Embryonic facial prominence (tissue), 1 donor: ENCODE measurements around the gene MYO1G.

Source experiments
- DNase-seq: peaks from one replicate; pipeline ENCODE4 v3.0.0-alpha.2; 2016; ENCODE audit errors: extremely low spot score

The MYO1G gene

DNA sequence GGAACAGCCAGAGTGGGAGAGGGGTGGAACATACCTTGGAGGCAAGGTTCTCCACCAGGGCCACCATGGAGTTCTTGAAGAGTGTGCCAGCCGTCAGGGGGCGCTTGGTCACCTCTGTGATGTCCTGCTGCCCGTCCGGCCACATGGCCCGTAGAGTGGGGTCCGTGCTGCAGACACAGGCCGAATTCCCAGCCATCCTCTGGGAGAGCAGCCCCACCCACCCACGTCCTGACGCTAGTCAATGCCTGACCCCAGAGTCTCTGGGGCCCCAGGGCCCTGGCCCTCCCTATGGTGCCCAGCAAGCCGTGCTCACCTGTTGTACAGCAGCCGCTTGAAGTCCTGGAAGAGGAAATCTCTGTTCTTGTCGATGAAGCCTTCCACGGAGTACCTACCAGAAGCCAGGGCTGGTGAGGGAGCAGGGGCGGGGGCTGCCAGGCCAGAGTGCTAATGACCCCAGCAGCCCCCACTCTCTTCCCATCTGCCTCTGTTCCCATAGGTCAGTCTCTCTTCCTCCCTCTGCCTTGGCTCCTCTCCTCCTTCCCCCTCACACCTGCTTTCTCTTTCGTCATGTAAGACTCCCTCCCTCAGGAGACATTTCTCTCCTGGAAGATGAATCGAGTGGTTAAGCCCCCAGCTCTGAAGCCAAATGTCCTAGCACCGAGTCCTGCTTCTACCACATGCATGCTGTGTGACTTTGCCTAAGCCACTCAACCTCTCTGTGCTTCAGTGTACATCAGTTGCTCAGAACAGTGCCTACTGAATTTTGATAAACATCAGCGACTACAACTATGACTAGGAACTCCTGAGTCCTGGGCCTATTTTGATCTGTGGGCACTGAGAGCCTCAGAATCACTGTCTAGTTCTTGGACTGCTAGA, 11.0 kb downstream of the MYO1G start:
- no peak for DNase-seq

DNA sequence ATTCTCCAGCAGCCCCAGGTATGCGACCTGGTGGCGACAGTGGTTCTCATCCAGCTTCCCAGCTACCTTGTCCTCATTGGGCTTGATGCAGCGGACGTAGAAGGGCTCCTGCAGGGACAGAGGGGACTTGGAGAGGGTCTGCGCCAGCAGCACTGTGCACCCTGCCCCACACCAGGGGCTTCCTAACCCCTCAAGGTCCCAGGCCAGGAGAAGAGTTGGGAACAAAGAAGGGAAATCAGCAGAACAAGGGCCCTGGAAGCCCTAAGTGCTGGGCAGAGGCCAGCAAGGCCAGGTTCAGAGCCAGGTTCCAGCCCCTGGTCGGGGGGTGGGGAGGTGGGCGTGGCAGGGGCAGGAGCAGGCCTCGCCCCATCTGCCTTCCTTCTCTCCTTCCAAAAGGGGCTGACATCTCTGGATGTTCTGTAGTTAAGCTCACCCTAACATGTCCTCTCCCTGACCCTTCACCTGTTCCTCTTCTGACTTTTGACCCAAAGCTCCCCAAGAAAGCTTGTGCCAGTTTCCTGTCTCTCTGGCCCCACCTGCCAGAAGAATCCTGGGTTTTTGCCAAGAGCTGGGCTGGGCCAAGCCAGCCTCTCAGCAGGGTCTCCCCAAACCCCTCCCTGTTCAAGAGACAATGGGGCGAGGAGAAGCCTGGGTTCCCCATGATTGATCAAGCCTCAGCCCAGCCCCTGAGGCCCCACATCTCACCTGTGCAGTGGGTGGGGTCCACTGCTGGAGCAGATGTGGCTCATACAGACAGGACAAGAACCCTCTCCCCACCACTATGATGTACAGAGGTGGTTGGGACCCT, 11.9 kb downstream of the MYO1G start:
- no peak for DNase-seq

GRCh38 chr7:44965937-44966730, 12.7 kb downstream of the MYO1G start:
- DNase-seq: no peak

GRCh38 chr7:44965441-44965903, 13.3 kb downstream of the MYO1G start:
- no peak for DNase-seq

- DNase-seq: no peak
Measured at GRCh38 chr7:44964831-44965440, 13.9 kb downstream of the MYO1G start.

DNA sequence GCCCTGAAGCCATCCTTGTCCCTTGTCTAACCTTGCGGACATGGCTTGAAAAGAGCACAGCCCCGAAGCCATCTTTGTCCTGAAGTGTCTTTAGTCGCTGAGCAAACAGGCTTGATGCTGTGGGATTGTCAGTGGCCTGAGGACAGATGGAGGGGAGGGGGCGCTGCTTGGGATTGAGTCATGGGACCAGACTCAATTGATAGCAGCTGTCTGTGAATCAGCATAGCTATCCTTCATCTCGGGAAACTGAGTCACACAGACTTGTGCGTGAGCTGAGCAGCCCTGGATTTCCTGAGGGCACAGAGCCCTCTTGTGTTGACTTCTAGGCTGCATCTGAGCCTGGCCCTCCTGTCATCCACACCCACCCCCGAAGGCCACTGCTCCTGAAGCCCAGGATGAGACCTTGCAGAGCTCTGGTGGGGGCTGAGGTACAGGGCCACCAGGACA, 14.4 kb downstream of the MYO1G start:
- DNase-seq: no peak

DNA sequence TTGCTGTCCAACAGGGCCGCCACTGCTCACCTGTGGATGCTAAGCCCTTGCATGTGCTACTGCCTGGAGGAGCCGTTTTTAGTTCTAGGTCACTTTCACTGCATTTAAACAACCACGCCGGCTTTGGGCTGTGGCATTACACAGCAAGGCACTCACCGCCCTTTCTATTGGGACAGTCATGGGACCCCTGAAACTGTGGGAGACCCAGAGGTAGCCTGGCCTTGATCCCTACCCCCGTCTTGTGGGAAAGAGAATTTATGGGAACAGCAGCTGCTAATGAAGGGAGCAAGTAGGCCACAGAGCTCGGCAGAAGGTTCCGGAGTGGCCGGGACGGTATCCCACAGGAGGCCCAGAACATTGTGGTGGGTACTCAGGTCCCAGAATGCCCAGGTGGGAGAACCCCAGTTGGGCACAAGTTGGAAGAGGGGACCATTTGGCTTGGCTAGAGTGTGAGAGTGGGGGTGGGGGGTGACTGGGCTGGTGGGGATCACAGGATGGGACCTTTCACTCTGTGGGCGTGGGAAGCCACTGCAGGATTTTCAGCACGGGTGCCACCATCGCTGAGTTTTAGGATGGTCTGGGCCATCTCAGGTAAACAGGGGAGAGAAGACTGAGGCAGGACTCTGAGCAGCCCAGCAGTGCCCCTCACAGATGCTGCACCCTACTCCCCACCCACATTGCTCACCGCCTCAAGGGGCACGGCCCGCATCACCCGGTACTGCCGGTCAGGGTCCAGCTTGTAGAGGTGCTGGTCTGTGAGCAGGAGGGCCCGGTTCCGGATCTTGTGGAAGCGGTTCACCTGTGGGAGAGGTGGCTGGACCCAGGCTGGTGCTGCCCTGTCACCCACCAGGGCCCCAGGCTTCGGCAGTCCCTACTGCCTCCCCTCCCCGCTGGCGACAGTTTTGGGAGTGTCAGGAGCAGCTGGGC, 15.2 kb downstream of the MYO1G start:
- no peak for DNase-seq

DNA sequence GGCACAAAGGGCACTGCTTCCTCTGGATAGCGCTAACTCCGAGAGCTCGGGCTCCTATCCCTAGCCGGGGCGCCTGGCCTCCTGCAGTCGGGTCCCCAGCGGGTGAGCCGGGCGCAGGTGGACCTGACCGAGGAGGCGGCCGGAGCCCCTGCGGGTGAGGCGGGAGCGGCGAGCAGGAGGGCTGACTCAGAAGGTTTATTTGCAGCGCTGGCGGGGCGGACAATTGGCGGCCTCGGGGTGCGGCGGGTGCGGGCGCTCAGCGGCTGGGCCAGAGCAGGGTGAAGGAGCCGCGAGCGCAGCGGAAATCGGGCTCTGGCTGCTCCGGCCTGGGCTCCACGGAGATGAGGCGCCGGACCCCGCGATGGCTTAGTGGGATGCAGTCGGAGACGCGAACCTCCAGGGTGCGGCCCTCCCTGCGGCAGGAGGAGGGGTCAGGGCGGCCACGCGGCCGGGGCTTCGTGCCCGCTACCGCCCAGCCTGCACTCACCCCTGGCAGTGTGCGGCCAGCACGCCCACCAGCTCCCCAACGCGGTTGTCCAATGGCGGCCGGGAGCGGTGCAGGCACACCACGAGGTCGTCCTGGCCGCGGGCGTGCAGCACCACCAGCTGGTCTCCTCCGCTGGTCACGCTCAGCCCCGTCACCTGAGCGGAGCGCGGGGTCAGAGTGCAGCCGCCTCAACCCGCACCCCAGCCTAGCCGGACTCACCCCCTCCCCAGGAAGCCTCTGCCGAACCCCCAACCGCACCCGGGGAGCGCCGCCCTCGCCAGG, 16.1 kb downstream of the MYO1G start:
- no peak for DNase-seq

GRCh38 chr7:44961844-44962482, 16.9 kb downstream of the MYO1G start:
- no peak for DNase-seq

- DNase-seq: no peak
Measured at GRCh38 chr7:44960011-44960580, 18.7 kb downstream of the MYO1G start.

- no peak for DNase-seq
Measured at GRCh38 chr7:44959433-44959951, 19.3 kb downstream of the MYO1G start.

GRCh38 chr7:44958645-44959344, 20.0 kb downstream of the MYO1G start:
- no peak for DNase-seq

- no peak for DNase-seq
Measured at GRCh38 chr7:44956157-44956766, 22.6 kb downstream of the MYO1G start.

- no peak for DNase-seq
Measured at GRCh38 chr7:44955733-44956132, 23.1 kb downstream of the MYO1G start.

GRCh38 chr7:44953156-44953555, 25.7 kb downstream of the MYO1G start:
- no peak for DNase-seq

DNA sequence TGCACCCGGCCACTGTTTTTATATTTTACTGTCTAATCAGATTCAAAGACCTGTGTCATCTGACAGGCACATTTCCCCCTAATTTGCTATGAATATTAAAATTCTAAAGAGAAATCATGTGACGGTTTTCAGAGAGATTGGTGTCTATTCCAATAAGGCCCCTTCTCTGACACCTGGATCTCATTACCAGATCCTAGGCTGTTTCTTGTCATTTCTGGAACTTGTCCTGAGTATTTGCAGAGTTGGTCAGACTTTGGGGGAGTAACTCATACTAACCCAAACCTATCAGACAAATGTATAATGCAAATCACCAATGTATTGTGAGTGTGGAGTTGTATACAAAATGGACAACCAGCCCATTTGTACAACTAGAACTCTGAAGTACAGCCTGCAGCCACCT, 29.5 kb downstream of the MYO1G start:
- no peak for DNase-seq

GRCh38 chr7:44945479-44945878, 33.3 kb downstream of the MYO1G start:
- no peak for DNase-seq
